HG03342 (cell line): Measurements from ENCODE around the gene MSANTD1.
A peak's percentile ranks its signal among the peaks of the same experiment; 100 is the strongest.

Experiments used
- ATAC-seq: cut with Tn5 transposase; IDR thresholded peaks from one replicate; pipeline ENCODE4 v1.9.1; 2021; ENCODE audit warnings: mild to moderate bottlenecking, moderate library complexity; ENCODE audit not compliant: unreplicated experiment

MSANTD1 gene

GRCh38 chr4:3286335-3287175, 37.6 kb downstream of the MSANTD1 start:
- no peak for ATAC-seq

- no peak for ATAC-seq
Observed at GRCh38 chr4:3287271-3287971, 38.5 kb downstream of the MSANTD1 start.

GRCh38 chr4:3287972-3288570, 39.1 kb downstream of the MSANTD1 start:
- no peak for ATAC-seq

- no peak for ATAC-seq
Observed at GRCh38 chr4:3288571-3289094, 39.7 kb downstream of the MSANTD1 start.

- ATAC-seq, result no peak
Observed at GRCh38 chr4:3290476-3290875, 41.5 kb downstream of the MSANTD1 start.

- no peak for ATAC-seq
Observed at GRCh38 chr4:3290889-3291321, 41.9 kb downstream of the MSANTD1 start.

- no peak for ATAC-seq
Observed at GRCh38 chr4:3291411-3291968, 42.5 kb downstream of the MSANTD1 start.

GRCh38 chr4:3291969-3292570, 43.1 kb downstream of the MSANTD1 start:
- ATAC-seq, result peak; percentile 2

GRCh38 chr4:3292571-3293400, 43.8 kb downstream of the MSANTD1 start, which contains the start of gene RGS12:
Gene RGS12 (plus strand): TSS chr4:3293021. CDS start chr4:3316171, 23,150 bp downstream.
- ATAC-seq, result peak; percentile 65

GRCh38 chr4:3293401-3294391, 44.7 kb downstream of the MSANTD1 start:
- peak; percentile 2 for ATAC-seq

- ATAC-seq, result no peak
Observed at GRCh38 chr4:3294401-3295241, 45.7 kb downstream of the MSANTD1 start.

GRCh38 chr4:3295837-3296624, 47.1 kb downstream of the MSANTD1 start:
- ATAC-seq, result no peak

GRCh38 chr4:3296651-3297050, 47.7 kb downstream of the MSANTD1 start:
- no peak for ATAC-seq

- ATAC-seq, result no peak
Observed at GRCh38 chr4:3297066-3297859, 48.3 kb downstream of the MSANTD1 start.

GRCh38 chr4:3299122-3299975, 50.4 kb downstream of the MSANTD1 start:
- ATAC-seq, result no peak
